NCI-H82 (cell line): Measurements from ENCODE around the gene CELSR1.

ENCODE experiments used
- DNase-seq: peaks from one replicate; lab custom pipeline; 2025; lab: John Stamatoyannopoulos, UW

The CELSR1 gene

GRCh38 chr22:46537225-46537945 lies at the start of gene CELSR1:
TSS of gene CELSR1 (minus strand) at chr22:46537620. CDS start at chr22:46537170, 450 bp downstream.
- no peak for DNase-seq

GRCh38 chr22:46587061-46587460 lies 49.6 kb upstream of the CELSR1 start:
- no peak for DNase-seq

GRCh38 chr22:46586531-46587011 lies 49.2 kb upstream of the CELSR1 start:
- DNase-seq: no peak

GRCh38 chr22:46586123-46586519 lies 48.7 kb upstream of the CELSR1 start:
- no peak for DNase-seq

- no peak for DNase-seq
Observed at GRCh38 chr22:46585340-46586122, 48.1 kb upstream of the CELSR1 start.

- no peak for DNase-seq
Observed at GRCh38 chr22:46584081-46584921, 46.9 kb upstream of the CELSR1 start.

GRCh38 chr22:46583571-46583970 lies 46.2 kb upstream of the CELSR1 start:
- DNase-seq: no peak

GRCh38 chr22:46582281-46582933 lies 45.0 kb upstream of the CELSR1 start:
- DNase-seq: no peak

- no peak for DNase-seq
Observed at GRCh38 chr22:46581538-46582244, 44.3 kb upstream of the CELSR1 start.

- DNase-seq: no peak
Observed at GRCh38 chr22:46580940-46581537, 43.6 kb upstream of the CELSR1 start.

GRCh38 chr22:46579751-46580449 lies 42.5 kb upstream of the CELSR1 start:
- no peak for DNase-seq

- no peak for DNase-seq
Observed at GRCh38 chr22:46578824-46579561, 41.6 kb upstream of the CELSR1 start.

GRCh38 chr22:46578251-46578823 lies 40.9 kb upstream of the CELSR1 start:
- no peak for DNase-seq

GRCh38 chr22:46577368-46578249 lies 40.2 kb upstream of the CELSR1 start:
- DNase-seq: no peak

- peak; percentile 47 for DNase-seq
Observed at GRCh38 chr22:46576556-46577367, 39.3 kb upstream of the CELSR1 start.

GRCh38 chr22:46575911-46576555 lies 38.6 kb upstream of the CELSR1 start:
- DNase-seq: no peak
